ENCODE results near the gene MS4A10.

DNA sequence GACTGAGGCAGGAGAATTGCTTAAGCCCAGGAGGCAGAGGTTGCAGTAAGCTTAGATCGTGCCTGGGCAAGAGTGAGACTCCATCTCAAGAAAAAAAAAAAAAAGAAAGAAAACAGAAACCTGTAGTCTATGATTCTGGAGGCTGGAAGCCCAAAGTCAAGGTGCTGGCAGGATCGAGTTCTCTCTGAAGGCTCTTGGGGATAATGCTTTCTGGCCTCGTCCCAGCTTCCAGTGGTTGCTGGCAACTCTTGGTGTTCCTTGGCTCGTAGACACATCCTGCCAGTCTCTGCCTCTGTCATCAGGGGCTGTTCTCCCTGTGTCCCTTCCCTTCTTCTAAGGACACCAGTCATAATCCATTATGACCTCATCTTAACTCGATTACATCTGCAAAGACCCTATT is 40.0 kb downstream of the MS4A10 start:
- TF ChIP-seq, protein P1, sequence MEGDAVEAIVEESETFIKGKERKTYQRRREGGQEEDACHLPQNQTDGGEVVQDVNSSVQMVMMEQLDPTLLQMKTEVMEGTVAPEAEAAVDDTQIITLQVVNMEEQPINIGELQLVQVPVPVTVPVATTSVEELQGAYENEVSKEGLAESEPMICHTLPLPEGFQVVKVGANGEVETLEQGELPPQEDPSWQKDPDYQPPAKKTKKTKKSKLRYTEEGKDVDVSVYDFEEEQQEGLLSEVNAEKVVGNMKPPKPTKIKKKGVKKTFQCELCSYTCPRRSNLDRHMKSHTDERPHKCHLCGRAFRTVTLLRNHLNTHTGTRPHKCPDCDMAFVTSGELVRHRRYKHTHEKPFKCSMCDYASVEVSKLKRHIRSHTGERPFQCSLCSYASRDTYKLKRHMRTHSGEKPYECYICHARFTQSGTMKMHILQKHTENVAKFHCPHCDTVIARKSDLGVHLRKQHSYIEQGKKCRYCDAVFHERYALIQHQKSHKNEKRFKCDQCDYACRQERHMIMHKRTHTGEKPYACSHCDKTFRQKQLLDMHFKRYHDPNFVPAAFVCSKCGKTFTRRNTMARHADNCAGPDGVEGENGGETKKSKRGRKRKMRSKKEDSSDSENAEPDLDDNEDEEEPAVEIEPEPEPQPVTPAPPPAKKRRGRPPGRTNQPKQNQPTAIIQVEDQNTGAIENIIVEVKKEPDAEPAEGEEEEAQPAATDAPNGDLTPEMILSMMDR (optimal IDR thresholded peaks at IDR 0.05 in 1 of 3, IDR thresholded peaks at IDR 0.05 in 1 of 3, conservative IDR thresholded peaks at IDR 0.05 in 1 of 3; ENCODE audit: extremely low read depth in 1 of 3, insufficient read depth in 2 of 3, low read length in 3 of 3), result no peak
- TF ChIP-seq EZH2 (IDR thresholded peaks at IDR 0.05; ENCODE audit: low read length), result no peak
